Liver (tissue), 9 donors: ENCODE measurements around the gene METTL15. TPM values are rescaled to one million over a fixed set of nuclear protein-coding genes. Genes with fewer than 3 reads are reported as not detected.

Experiments
- DNase-seq: peaks from one replicate; pipeline ENCODE4 v3.0.0-alpha.2; 2017; ENCODE audit warnings: low spot score
- H3K27ac ChIP-seq, 2 donors: one replicate each; pipeline ENCODE4 v1.7.0; 2013; ENCODE audit warnings: inconsistent platforms in 2 of 2, low read length in 2 of 2, control low read depth in 1 of 2, low read depth in 1 of 2, mild to moderate bottlenecking in 1 of 2
- H3K27me3 ChIP-seq, 4 donors: one replicate each; pipeline versions ENCODE4 v1.6.1 to v1.7.0; 2013; ENCODE audit warnings: low read length in 3 of 4, inconsistent platforms in 1 of 4, mild to moderate bottlenecking in 1 of 4, moderate library complexity in 1 of 4; ENCODE audit not compliant: control insufficient read depth in 4 of 4, insufficient read depth in 4 of 4
- H3K36me3 ChIP-seq, 4 donors: one replicate each; pipeline versions ENCODE4 v1.6.1 to v1.7.0; 2013; ENCODE audit warnings: low read length in 3 of 4, mild to moderate bottlenecking in 3 of 4, low read depth in 1 of 4, moderate library complexity in 1 of 4; ENCODE audit not compliant: control insufficient read depth in 4 of 4, insufficient read depth in 3 of 4
- H3K4me1 ChIP-seq, 4 donors: one replicate each; pipeline versions ENCODE4 v1.6.1 to v1.7.0; 2013; ENCODE audit warnings: low read length in 3 of 4, mild to moderate bottlenecking in 3 of 4, moderate library complexity in 1 of 4; ENCODE audit not compliant: control insufficient read depth in 4 of 4, insufficient read depth in 4 of 4
- H3K4me3 ChIP-seq, 3 donors: one replicate each; pipeline versions ENCODE4 v1.6.1 to v1.7.0; 2013; ENCODE audit warnings: low read length in 3 of 3, control low read depth in 1 of 3, low read depth in 1 of 3, mild to moderate bottlenecking in 1 of 3
- H3K9ac ChIP-seq, 2 donors: one replicate each; pipeline ENCODE4 v1.7.0; 2013; ENCODE audit warnings: low read length in 2 of 2, mild to moderate bottlenecking in 2 of 2, moderate library complexity in 2 of 2, control low read depth in 1 of 2, low read depth in 1 of 2
- H3K9me3 ChIP-seq, 4 donors: one replicate each; pipeline versions ENCODE4 v1.6.1 to v1.7.0; 2013; ENCODE audit warnings: low read length in 3 of 4; ENCODE audit not compliant: control insufficient read depth in 4 of 4
- EGR1 ChIP-seq, 2 donors: IDR thresholded peaks; 2 replicates each; pipeline ENCODE4 v1.6.1; 2016 to 2018; ENCODE audit warnings: antibody characterized with exemption in 2 of 2, low read depth in 2 of 2
- FOXA2 ChIP-seq: IDR thresholded peaks from 2 replicates; pipeline ENCODE4 v1.6.1; 2016; ENCODE audit warnings: antibody characterized with exemption
- GABPA ChIP-seq, 2 donors: IDR thresholded peaks in 1 of 2; conservative IDR thresholded peaks in 1 of 2; 2 replicates each; pipeline ENCODE4 v1.6.1; 2016; ENCODE audit warnings: antibody characterized with exemption in 2 of 2, mild to moderate bottlenecking in 1 of 2, moderate library complexity in 1 of 2
- JUND ChIP-seq, 2 donors: IDR thresholded peaks; 2 replicates each; pipeline ENCODE4 v1.6.1; 2016; ENCODE audit warnings: antibody characterized with exemption in 2 of 2
- NR2F2 ChIP-seq: IDR thresholded peaks from 2 replicates; pipeline ENCODE4 v1.6.1; 2016; ENCODE audit warnings: antibody characterized with exemption
- REST ChIP-seq: IDR thresholded peaks from 2 replicates; pipeline ENCODE4 v1.6.1; 2016; ENCODE audit warnings: antibody characterized with exemption, mild to moderate bottlenecking
- RXRA ChIP-seq, 2 donors: IDR thresholded peaks; 2 replicates each; pipeline ENCODE4 v1.6.1; 2017 to 2018; ENCODE audit warnings: antibody characterized with exemption in 2 of 2, mild to moderate bottlenecking in 1 of 2
- TAF1 ChIP-seq: conservative IDR thresholded peaks from 2 replicates; pipeline ENCODE4 v1.6.1; 2016; ENCODE audit warnings: antibody characterized with exemption, mild to moderate bottlenecking
- YY1 ChIP-seq: IDR thresholded peaks from 2 replicates; pipeline ENCODE4 v1.6.1; 2016; ENCODE audit warnings: antibody characterized with exemption, mild to moderate bottlenecking
- WGBS: extraction: QIAGEN DNeasy Blood & Tissue Kit; methylation state at CpG from one replicate; pipeline ENCODE4 v1.1.7; 2013; 5-methylcytosine and 5-hydroxymethylcytosine counted together
- polyA plus RNA-seq, 2 donors: library from polyadenylated mRNA; stranded (reverse) in 1 of 2; unstranded in 1 of 2; fragments of 200-250 nt in 1 of 2; fragments of >200 nt in 1 of 2; fragmentation: Nextera tagmentation in 1 of 2; extraction: Ambion mirVana in 1 of 2; gene quantifications; one replicate each; pipeline versions ENCODE4 v1.2.1 to v1.2.3, GENCODE V29; 2013 to 2015
- total RNA-seq, 2 donors: library from RNA; depleted of rRNA; stranded (reverse); fragments of >200 nt; gene quantifications; one replicate each; pipeline ENCODE4 v1.2.3, GENCODE V29; 2014
- TF ChIP-seq, protein P1 (sequence below): fragments of 150-350 bp; IDR thresholded peaks from 2 replicates; pipeline ENCODE4 v1.5.1; 2017; ENCODE audit warnings: improper control_type of control experiment, low read depth, low read length; ENCODE audit not compliant: missing input control
- donor health status: healthy.
- donor health status: healthy.
- donor health status: healthy.
- donor health status: healthy.
- donor health status: healthy.

The METTL15 gene
- total and polyA plus RNA-seq, 4 donors, result 4.1 to 11.5 (median 8.1) TPM

DNA sequence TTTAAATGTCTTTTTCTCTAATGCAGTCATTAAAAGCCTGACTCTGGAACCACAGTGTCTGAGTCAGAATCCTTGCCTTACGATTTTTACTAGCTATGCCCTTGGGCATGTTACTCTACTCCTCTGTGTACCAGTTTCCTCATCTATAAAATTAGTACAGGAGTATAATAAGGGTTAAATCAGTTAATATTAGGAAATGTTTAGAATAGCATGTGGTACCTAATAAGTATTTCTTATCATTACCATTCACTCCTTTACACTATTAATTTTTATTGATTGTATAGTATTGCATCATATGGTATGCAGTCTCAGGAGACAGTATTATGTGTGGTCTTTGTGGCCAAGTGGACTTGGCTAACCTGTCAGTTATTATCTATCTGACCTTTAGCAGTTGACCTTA is 68.2 kb downstream of the METTL15 start:
- Histone ChIP-seq H3K4me3 (no peak overlapping the region), H3K36me3 (peaks cover 0 to 4% (median 1%) of the 10 kb centered on the region in 4 donors), H3K9ac (no peak overlapping the region), H3K27ac (no peak overlapping the region), H3K9me3 (peaks cover 0 to 2% (median 0%) of the 10 kb centered on the region in 4 donors), H3K4me1 (no peaks in the 10 kb centered on the region), H3K27me3 (no peaks in the 10 kb centered on the region)
- WGBS, result 99% methylated on average over 1 of the region's 1 CpG
- DNase-seq, result no peak
- TF ChIP-seq RXRA (IDR thresholded peaks at IDR 0.05) (no peak), EGR1 (IDR thresholded peaks at IDR 0.05; ENCODE audit: low read depth in 2 of 2) (no peak), REST (no peak), FOXA2 (no peak), YY1 (no peak), GABPA (IDR thresholded peaks at IDR 0.05 in 1 of 2, conservative IDR thresholded peaks at IDR 0.05 in 1 of 2) (no peak), NR2F2 (no peak), JUND (IDR thresholded peaks at IDR 0.05) (no peak)
- TF ChIP-seq, protein P1, sequence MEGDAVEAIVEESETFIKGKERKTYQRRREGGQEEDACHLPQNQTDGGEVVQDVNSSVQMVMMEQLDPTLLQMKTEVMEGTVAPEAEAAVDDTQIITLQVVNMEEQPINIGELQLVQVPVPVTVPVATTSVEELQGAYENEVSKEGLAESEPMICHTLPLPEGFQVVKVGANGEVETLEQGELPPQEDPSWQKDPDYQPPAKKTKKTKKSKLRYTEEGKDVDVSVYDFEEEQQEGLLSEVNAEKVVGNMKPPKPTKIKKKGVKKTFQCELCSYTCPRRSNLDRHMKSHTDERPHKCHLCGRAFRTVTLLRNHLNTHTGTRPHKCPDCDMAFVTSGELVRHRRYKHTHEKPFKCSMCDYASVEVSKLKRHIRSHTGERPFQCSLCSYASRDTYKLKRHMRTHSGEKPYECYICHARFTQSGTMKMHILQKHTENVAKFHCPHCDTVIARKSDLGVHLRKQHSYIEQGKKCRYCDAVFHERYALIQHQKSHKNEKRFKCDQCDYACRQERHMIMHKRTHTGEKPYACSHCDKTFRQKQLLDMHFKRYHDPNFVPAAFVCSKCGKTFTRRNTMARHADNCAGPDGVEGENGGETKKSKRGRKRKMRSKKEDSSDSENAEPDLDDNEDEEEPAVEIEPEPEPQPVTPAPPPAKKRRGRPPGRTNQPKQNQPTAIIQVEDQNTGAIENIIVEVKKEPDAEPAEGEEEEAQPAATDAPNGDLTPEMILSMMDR, result no peak

- Histone ChIP-seq H3K9me3 (no peaks in the 10 kb centered on the region), H3K4me1 (peaks cover 0 to 1% (median 0%) of the 10 kb centered on the region in 4 donors), H3K4me3 (no peak overlapping the region), H3K36me3 (no peaks in the 10 kb centered on the region), H3K9ac (no peak overlapping the region), H3K27me3 (no peaks in the 10 kb centered on the region), H3K27ac (no peak overlapping the region)
- whole genome bisulfite sequencing, result 92% methylated on average over 2 of the region's 2 CpGs
- no peak for DNase-seq
- no peak for TF ChIP-seq RXRA (IDR thresholded peaks at IDR 0.05)
- TF ChIP-seq TAF1, result no peak
- TF ChIP-seq, protein P1, result no peak
These were observed 87.3 kb downstream of the METTL15 start for GRCh38 chr11:28195449-28195848.
